GM21360 (cell line): Measurements from ENCODE around the gene RTN1.
"Not testable (repeated sequence)": the region's sequence is repeated elsewhere in the genome, so short reads cannot be mapped to it uniquely, and the experiment has no call there.

Experiments used
- ATAC-seq: cut with Tn5 transposase; IDR thresholded peaks from one replicate; pipeline ENCODE4 v1.9.1; 2021; ENCODE audit warnings: mild to moderate bottlenecking, moderate library complexity; ENCODE audit not compliant: unreplicated experiment

RTN1 gene

GRCh38 chr14:59707778-59708561 lies 162.6 kb downstream of the RTN1 start:
- no peak for ATAC-seq

- ATAC-seq: no peak
These were observed 164.7 kb downstream of the RTN1 start for GRCh38 chr14:59705866-59706265.

GRCh38 chr14:59705245-59705644 lies 165.3 kb downstream of the RTN1 start:
- no peak for ATAC-seq

GRCh38 chr14:59704054-59704645 lies 166.4 kb downstream of the RTN1 start:
- no peak for ATAC-seq

DNA sequence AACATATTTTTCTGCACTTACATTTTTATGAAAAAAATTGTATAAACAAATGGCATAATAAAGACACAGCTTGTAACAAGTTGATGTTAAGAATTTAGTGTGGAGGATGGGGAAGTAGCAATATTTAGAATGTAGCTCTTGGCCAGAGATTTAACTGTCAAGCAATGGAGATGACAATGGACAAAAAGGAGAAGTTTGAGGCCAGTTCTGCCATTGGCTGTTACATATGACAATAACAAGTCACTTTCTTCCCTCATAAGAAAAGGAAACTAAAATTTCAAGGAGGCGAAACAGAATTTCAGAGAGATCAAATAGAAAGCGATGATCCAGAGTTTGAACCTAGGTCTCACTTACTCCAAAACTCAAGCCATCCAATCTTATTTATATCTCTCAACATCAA lies 171.1 kb downstream of the RTN1 start:
- no peak for ATAC-seq

- no peak for ATAC-seq
These were observed 171.8 kb downstream of the RTN1 start for GRCh38 chr14:59698793-59699192.

DNA sequence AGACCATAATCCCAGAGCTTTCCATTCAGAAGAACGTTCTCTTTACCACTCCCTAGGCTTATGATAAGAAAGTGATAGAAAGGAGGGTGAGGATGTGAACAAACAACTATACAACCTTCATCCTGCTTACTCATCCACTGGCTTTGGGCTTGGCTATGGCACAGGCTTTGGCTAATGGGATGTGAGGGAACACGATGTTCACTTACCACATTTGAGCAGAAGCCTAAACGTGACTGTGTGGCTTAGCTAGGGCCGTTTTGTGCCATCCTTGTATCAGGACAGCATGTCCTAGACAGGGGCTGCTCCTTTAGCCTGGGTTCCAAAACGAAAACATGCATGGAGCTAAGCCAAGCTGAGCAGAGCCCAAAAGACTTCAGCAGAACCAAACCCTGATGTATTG lies 175.4 kb downstream of the RTN1 start:
- ATAC-seq: no peak

GRCh38 chr14:59691266-59691665 lies 179.3 kb downstream of the RTN1 start:
- ATAC-seq: no peak

GRCh38 chr14:59690426-59690825 lies 180.2 kb downstream of the RTN1 start:
- ATAC-seq: no peak

DNA sequence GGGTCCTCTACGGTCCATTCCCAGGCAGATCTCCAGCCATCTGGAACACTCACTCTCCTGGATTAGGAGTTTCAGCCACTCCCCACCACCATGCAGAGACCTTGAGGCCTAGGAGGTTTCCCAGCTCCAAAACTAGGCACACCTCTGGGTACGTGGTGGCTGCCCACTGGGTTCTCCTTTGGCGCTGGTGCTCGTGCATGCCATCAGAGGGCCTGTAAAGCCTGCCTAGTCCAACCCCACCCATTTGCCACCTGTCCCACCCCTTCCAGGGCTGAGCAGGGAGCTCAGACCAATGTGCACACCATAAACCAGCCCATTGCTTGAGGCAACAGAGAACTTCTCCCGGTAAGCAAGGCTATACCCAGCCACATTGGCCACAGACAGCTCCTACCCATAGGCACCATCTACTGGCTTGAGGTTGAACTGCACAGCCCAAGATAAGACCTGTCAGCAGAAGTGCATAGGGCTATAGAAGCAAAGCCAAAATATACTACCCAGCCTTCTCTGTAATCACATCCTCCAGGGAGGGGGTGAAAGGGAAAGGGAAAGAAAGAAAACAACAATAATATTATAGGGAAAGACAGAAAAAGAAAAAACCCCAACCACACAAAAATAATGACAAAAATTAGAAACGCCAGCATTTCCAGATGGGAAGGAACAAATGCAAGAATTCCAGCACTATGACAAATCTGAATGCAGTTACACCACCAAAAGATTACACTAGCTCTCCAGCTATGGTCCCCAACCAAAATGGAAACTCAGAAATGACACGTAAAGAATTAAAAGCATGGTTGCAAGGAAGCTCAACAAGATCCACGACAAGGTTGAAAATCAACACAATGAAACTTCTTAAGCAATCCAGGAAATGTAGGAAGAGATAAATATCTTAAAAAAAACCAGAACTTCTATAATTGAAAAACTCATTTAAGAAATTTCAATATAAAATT lies 182.1 kb downstream of the RTN1 start:
- ATAC-seq: peak; percentile 97

DNA sequence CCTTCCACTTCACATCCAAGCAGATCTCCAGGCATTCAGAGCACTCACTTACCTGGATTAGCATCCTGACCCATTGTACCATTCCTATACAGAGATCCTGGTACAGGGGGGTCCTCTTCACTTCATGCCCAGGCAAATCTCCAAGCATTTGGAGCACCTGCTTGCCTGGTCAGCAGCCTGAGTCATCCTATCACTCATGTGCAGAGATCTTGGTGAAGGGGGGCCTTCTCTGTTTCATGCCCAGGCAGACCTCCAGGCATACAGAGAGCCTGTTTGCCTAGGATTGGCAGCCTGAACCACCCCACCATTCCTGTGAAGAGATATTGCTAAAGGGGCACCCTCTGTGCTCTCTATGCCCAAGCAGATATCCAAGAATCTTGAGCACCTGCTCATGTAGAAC lies 182.9 kb downstream of the RTN1 start:
- no peak for ATAC-seq

- ATAC-seq: no peak
These were observed 190.7 kb downstream of the RTN1 start for GRCh38 chr14:59679872-59680271.

GRCh38 chr14:59678352-59678751 lies 192.2 kb downstream of the RTN1 start:
- ATAC-seq: no peak

DNA sequence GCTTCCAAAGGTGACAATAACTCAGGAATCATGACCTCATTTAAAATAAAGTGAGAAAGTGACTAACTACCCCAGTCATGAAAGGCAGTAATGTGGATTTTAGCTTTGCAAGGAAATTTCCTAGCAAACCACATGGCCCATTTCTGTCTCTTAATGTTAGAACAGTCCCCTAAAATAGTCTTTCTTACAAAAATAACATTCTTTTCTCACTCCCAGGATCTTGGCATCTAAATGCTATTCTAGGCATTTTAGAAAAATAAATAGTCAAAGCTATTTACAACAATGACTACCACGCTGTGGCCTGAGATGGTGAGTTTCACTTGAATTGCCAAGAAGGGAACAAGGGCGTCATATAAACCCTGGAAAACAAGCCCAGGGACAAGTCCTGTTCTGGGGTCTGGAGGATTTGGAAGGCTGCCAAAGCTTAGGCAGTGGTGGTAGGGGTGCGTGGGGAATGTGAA lies 192.8 kb downstream of the RTN1 start:
- ATAC-seq: no peak

DNA sequence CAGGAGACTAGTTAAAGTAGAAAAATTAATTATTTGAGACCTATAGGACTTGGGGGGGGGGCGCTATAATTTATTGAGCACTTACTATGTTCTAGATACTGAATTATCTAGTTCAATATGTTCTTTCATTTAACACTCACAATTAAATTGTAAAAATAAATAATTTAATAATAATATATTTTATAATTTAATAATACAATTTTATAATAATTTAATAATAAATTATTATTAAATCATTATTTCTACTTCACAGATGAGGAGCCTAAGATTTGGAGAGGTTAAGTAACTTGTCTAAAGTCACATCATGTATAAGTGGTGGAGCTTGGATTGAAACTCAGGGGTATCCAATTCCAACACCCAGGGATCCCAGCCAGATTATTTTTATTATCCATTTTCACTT lies 195.2 kb downstream of the RTN1 start:
- no peak for ATAC-seq

GRCh38 chr14:59664741-59665140 lies 205.8 kb downstream of the RTN1 start:
- no peak for ATAC-seq

DNA sequence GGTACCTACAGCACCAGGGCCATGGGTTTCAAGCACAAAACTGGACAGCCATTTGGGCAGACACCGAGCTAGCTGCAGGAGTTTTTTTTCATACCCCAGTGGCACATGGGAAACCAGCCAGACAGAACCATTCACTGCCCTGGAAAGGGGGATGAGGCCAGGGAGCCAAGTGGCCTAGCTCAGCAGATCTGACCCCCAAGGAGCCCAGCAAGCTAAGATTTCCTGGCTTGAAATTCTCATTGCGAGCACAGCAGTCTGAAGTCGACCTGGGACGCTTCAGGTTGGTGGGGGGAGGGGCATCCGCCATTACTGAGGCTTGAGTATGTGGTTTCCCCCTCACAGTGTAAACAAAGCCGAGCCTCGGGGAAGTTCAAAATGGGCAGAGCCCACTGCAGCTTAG lies 212.8 kb downstream of the RTN1 start:
- ATAC-seq: no peak

- no peak for ATAC-seq
These were observed 214.1 kb downstream of the RTN1 start for GRCh38 chr14:59656473-59656872.

GRCh38 chr14:59654131-59654530 lies 216.4 kb downstream of the RTN1 start:
- not testable (repeated sequence) for ATAC-seq

GRCh38 chr14:59646832-59647231 lies 223.7 kb downstream of the RTN1 start:
- ATAC-seq: not testable (repeated sequence)

DNA sequence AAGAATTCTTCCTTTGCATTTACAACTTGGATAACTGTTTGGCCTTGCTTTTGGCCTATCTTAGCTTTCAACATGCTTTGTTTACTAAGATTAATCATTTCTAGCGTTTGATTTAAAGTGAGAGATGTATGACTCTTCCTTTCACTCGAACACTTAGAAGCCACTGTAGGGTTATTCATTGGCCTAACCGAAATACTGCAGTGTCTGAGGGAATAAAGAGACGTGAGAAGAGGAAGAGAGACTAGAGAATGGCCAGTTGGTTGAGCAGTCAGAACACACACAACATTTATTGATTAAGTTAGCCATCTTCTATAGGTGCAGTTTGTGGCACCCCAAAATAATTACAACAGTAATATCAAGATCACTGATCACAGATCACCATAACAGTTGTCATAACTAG lies 231.7 kb downstream of the RTN1 start:
- ATAC-seq: no peak
